IMR-90 (cell line): ENCODE measurements around the gene RNF4. TPM values are rescaled to one million over a fixed set of nuclear protein-coding genes. Genes with fewer than 3 reads are reported as not detected.

ENCODE experiments used
- ATAC-seq: fragments of 200-7000 bp; cut with Tn5 transposase; 2 replicates; pipeline ENCODE4 v1.9.1; 2020; ENCODE audit warnings: low read depth, mild to moderate bottlenecking, moderate library complexity
- BruUV-seq: library from RNA; stranded (reverse); fragments of 400-500 nt; replicated peaks from 2 replicates; lab custom pipeline; 2021; lab: Mats Ljungman, UMichigan
- CTCF ChIA-PET: fragments of 300-600 bp; formaldehyde crosslinking; extraction: SDS; loops from one replicate; lab custom pipeline; 2021; ENCODE audit warnings: antibody characterized with exemption; lab: Yijun Ruan, JAX
- POLR2A ChIA-PET: fragments of 300-600 bp; sonication (Branson Sonifier 250); formaldehyde crosslinking; loops from one replicate; lab custom pipeline; 2022; ENCODE audit warnings: antibody characterized with exemption; ENCODE audit not compliant: unreplicated experiment; lab: Charles Lee
- DNase-seq: peaks from one replicate; pipeline ENCODE4 v3.0.0; 2013
- H2AFZ ChIP-seq: replicated peaks from 2 replicates; pipeline ENCODE3; 2013; ENCODE audit warnings: low read length, mild to moderate bottlenecking; ENCODE audit not compliant: poor library complexity
- H2AK5ac ChIP-seq: 2 replicates; pipeline ENCODE4 v1.6.1; 2013; ENCODE audit warnings: low read depth, low read length, inconsistent platforms
- H2AK9ac ChIP-seq: replicated peaks from 2 replicates; pipeline ENCODE3; 2013; ENCODE audit warnings: mild to moderate bottlenecking, low read depth, low read length, moderate library complexity; ENCODE audit not compliant: poor library complexity
- H2BK120ac ChIP-seq: 2 replicates; pipeline ENCODE4 v1.6.1; 2013; ENCODE audit warnings: low read depth, low read length, inconsistent platforms
- H2BK15ac ChIP-seq: 3 replicates; pipeline ENCODE4 v1.6.1; 2013; ENCODE audit warnings: low read depth, low read length, inconsistent platforms
- H2BK20ac ChIP-seq: 2 replicates; pipeline ENCODE4 v1.6.1; 2013; ENCODE audit warnings: low read depth, mild to moderate bottlenecking, inconsistent platforms, low read length, moderate library complexity
- H2BK5ac ChIP-seq: 2 replicates; pipeline ENCODE4 v1.6.1; 2013; ENCODE audit warnings: mild to moderate bottlenecking, low read depth, low read length, inconsistent platforms; ENCODE audit not compliant: poor library complexity, severe bottlenecking
- H3K14ac ChIP-seq: replicated peaks from 2 replicates; pipeline ENCODE4 v1.6.1; 2013; ENCODE audit warnings: low read depth, low read length, inconsistent platforms
- H3K18ac ChIP-seq: 2 replicates; pipeline ENCODE4 v1.6.1; 2013; ENCODE audit warnings: low read depth, low read length, control low read depth
- H3K23ac ChIP-seq: 2 replicates; pipeline ENCODE4 v1.6.1; 2013; ENCODE audit warnings: low read depth, low read length, inconsistent platforms
- H3K27ac ChIP-seq: 2 replicates; pipeline ENCODE4 v1.5.1; 2013; ENCODE audit warnings: mild to moderate bottlenecking, control low read depth, low read length; ENCODE audit not compliant: insufficient read depth
- H3K27me3 ChIP-seq: 2 replicates; pipeline ENCODE4 v1.6.1; 2013; ENCODE audit warnings: low read length; ENCODE audit not compliant: control insufficient read depth, insufficient read depth
- H3K36me3 ChIP-seq: 2 replicates; pipeline ENCODE4 v1.6.1; 2013; ENCODE audit warnings: low read length, mixed read lengths; ENCODE audit not compliant: control insufficient read depth, insufficient read depth
- H3K4ac ChIP-seq: 2 replicates; pipeline ENCODE4 v1.6.1; 2013; ENCODE audit warnings: low read depth, low read length, inconsistent platforms
- H3K4me1 ChIP-seq: 2 replicates; pipeline ENCODE4 v1.6.1; 2013; ENCODE audit warnings: low read length, mixed read lengths; ENCODE audit not compliant: control insufficient read depth, insufficient read depth
- H3K4me2 ChIP-seq: 2 replicates; pipeline ENCODE4 v1.6.1; 2013; ENCODE audit warnings: low read depth, mild to moderate bottlenecking, control low read depth, low read length, moderate library complexity
- H3K4me3 ChIP-seq: 2 replicates; pipeline ENCODE4 v1.5.1; 2013; ENCODE audit warnings: low read depth, mild to moderate bottlenecking, control low read depth, low read length, moderate library complexity; ENCODE audit not compliant: insufficient read depth
- H3K56ac ChIP-seq: 2 replicates; pipeline ENCODE4 v1.6.1; 2013; ENCODE audit warnings: low read length, inconsistent platforms; ENCODE audit not compliant: insufficient read depth; ENCODE audit errors: extremely low read depth
- H3K79me1 ChIP-seq, 2 experiments: 2 replicates each; pipeline ENCODE4 v1.6.1; 2013; ENCODE audit warnings: low read length in 2 of 2, inconsistent platforms in 1 of 2, low read depth in 1 of 2
- H3K9ac ChIP-seq: 2 replicates; pipeline ENCODE4 v1.6.1; 2013; ENCODE audit warnings: low read depth, low read length, control low read depth
- H3K9me1 ChIP-seq: 2 replicates; pipeline ENCODE4 v1.6.1; 2013; ENCODE audit warnings: low read length, inconsistent platforms; ENCODE audit not compliant: insufficient read depth
- H3K9me3 ChIP-seq: 2 replicates; pipeline ENCODE4 v1.6.1; 2013; ENCODE audit warnings: low read length; ENCODE audit not compliant: control insufficient read depth, insufficient read depth
- H4K20me1 ChIP-seq: 2 replicates; pipeline ENCODE4 v1.6.1; 2013; ENCODE audit warnings: low read length, inconsistent platforms; ENCODE audit not compliant: insufficient read depth
- H4K5ac ChIP-seq: 2 replicates; pipeline ENCODE4 v1.6.1; 2013; ENCODE audit warnings: mild to moderate bottlenecking, low read depth, low read length, control low read depth
- H4K8ac ChIP-seq, 2 experiments: 2 replicates each; pipeline ENCODE4 v1.6.1; 2013; ENCODE audit warnings: low read depth in 2 of 2, low read length in 2 of 2, control low read depth in 1 of 2, inconsistent platforms in 1 of 2
- H4K91ac ChIP-seq: 2 replicates; pipeline ENCODE4 v1.6.1; 2013; ENCODE audit warnings: low read depth, low read length, inconsistent platforms; ENCODE audit not compliant: insufficient read depth
- ELK1 ChIP-seq: fragments of 150-350 bp; IDR thresholded peaks from 2 replicates; pipeline ENCODE4 v1.6.1; 2016; ENCODE audit warnings: low read depth, mild to moderate bottlenecking, low read length, moderate library complexity, borderline replicate concordance
- MAFK ChIP-seq: IDR thresholded peaks from 2 replicates; pipeline ENCODE4 v1.6.1; 2012; ENCODE audit warnings: low read depth, low read length, improper control_type of control experiment
- MAZ ChIP-seq: IDR thresholded peaks from 2 replicates; pipeline ENCODE4 v1.6.1; 2012; ENCODE audit warnings: low read depth, mild to moderate bottlenecking, low read length, improper control_type of control experiment, moderate library complexity, borderline replicate concordance
- MXI1 ChIP-seq: IDR thresholded peaks from 2 replicates; pipeline ENCODE4 v1.6.1; 2012; ENCODE audit warnings: low read depth, mild to moderate bottlenecking, low read length, moderate library complexity, borderline replicate concordance
- USF2 ChIP-seq: fragments of 150-350 bp; IDR thresholded peaks from 2 replicates; pipeline ENCODE4 v1.6.1; 2017; ENCODE audit warnings: mild to moderate bottlenecking, antibody characterized with exemption, low read length, low read depth
- WGBS, 2 experiments: methylation state at CpG; one replicate each; pipeline versions ENCODE4 v1.1.5 to v1.1.7; 2013; ENCODE audit warnings: missing lambda C conversion rate in 2 of 2; ENCODE audit not compliant: insufficient read length in 1 of 2; ENCODE audit errors: extremely low coverage in 2 of 2; 5-methylcytosine and 5-hydroxymethylcytosine counted together
- dilution Hi-C: fragments of 300-500 bp; cut with HindIII; formaldehyde crosslinking; loops from one replicate; pipeline ENCODE4 v1.14.3; 2018; ENCODE audit warnings: low sequenced_read_pairs; ENCODE audit not compliant: unreplicated experiment
- in situ Hi-C: fragments of 300-500 bp; cut with MboI; formaldehyde crosslinking; loops from 3 replicates; pipeline ENCODE4 v1.14.3; 2019; ENCODE audit warnings: low sequenced_read_pairs, inconsistent platforms, mixed read lengths
- intact Hi-C: fragments of 100-400 bp; cut with micrococcal nuclease; formaldehyde crosslinking; loops from 2 replicates; pipeline ENCODE4 v1.10.0; 2022
- polyA plus RNA-seq, 3 experiments: library from polyadenylated mRNA; depleted of rRNA; stranded (reverse); fragments of >200 nt; gene quantifications; 2 replicates each; pipeline ENCODE4 v1.2.3, GENCODE V29; 2012; ENCODE audit warnings: low replicate concordance in 1 of 3
- total RNA-seq: library from RNA; depleted of rRNA; stranded (reverse); fragments of >200 nt; gene quantifications from 2 replicates; pipeline ENCODE4 v1.2.3, GENCODE V29; 2012
- TF ChIP-seq, protein P1 (sequence below): conservative IDR thresholded peaks from 2 replicates; pipeline ENCODE4 v1.5.1; 2012; ENCODE audit warnings: mild to moderate bottlenecking, low read depth, low read length, improper control_type of control experiment

Gene RNF4
- total and polyA plus RNA-seq, 2 of the 4 experiments (the other 2 are of a cell fraction): 63.8 to 73.8 TPM

DNA sequence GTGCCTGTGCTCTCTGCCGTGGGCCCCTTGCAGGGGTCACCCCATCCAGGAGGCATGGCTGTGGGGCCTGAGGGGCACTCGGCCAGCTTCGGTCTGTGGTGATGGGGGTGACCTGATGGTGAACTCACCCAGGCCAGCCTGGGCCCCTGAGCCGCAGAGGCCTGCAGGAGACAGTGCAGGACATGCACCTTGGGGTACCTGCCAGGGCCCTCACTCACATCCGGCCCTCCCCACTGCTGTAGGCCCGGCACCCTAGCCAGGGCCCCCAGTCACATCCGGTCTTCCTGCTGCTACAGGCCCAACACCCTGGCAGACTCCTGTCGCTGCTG lies 42.9 kb upstream of the RNF4 start:
- DNase-seq (no peak), ATAC-seq (no peak)
- Histone ChIP-seq H3K18ac (no peak overlapping the region), H3K27me3 (peaks cover 24% of the 10 kb centered on the region), H3K4ac (no peak overlapping the region), H2AK9ac (no peak overlapping the region), H3K79me1 (no peaks in the 10 kb centered on the region), H2BK20ac (no peak overlapping the region), H4K8ac (no peak overlapping the region), H3K23ac (no peak overlapping the region), H2AK5ac (no peak overlapping the region), H4K5ac (no peak overlapping the region), H3K9ac (no peak overlapping the region), H3K36me3 (no peaks in the 10 kb centered on the region), H3K9me3 (peaks cover 4% of the 10 kb centered on the region; the same call in 1 of the 2 replicates), H3K4me1 (no peaks in the 10 kb centered on the region), H2BK5ac (no peak overlapping the region), H2AFZ (no peak overlapping the region), H4K20me1 (peaks cover 7% of the 10 kb centered on the region), H3K27ac (no peak overlapping the region), H3K56ac (no peak overlapping the region), H3K4me2 (no peak overlapping the region), H3K9me1 (no peaks in the 10 kb centered on the region), H3K4me3 (no peak overlapping the region), H4K91ac (no peak overlapping the region), H3K14ac (no peak overlapping the region), H2BK15ac (no peak overlapping the region), H2BK120ac (no peak overlapping the region)
- ChIA-PET POLR2A (no interaction called here), CTCF (no interaction called here)
- intact Hi-C loops: no loop called here
- WGBS, 2 experiments: 53% methylated on average over 3 of the region's 8 CpGs; no CpG with 5 or more reads in 1 of the 2 experiments
- TF ChIP-seq MAZ: no peak
- no peak for TF ChIP-seq ELK1
- TF ChIP-seq, protein P1, sequence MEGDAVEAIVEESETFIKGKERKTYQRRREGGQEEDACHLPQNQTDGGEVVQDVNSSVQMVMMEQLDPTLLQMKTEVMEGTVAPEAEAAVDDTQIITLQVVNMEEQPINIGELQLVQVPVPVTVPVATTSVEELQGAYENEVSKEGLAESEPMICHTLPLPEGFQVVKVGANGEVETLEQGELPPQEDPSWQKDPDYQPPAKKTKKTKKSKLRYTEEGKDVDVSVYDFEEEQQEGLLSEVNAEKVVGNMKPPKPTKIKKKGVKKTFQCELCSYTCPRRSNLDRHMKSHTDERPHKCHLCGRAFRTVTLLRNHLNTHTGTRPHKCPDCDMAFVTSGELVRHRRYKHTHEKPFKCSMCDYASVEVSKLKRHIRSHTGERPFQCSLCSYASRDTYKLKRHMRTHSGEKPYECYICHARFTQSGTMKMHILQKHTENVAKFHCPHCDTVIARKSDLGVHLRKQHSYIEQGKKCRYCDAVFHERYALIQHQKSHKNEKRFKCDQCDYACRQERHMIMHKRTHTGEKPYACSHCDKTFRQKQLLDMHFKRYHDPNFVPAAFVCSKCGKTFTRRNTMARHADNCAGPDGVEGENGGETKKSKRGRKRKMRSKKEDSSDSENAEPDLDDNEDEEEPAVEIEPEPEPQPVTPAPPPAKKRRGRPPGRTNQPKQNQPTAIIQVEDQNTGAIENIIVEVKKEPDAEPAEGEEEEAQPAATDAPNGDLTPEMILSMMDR: no peak
- TF ChIP-seq MXI1: no peak
- no peak for TF ChIP-seq USF2
- no peak for TF ChIP-seq MAFK
- in situ Hi-C loops: no loop called here
- no TSS peak for BruUV-seq
- dilution Hi-C loops: no loop called here
